MG63 (cell line): Measurements from ENCODE around the gene CAPS2. TPM values are rescaled to one million over a fixed set of nuclear protein-coding genes. Genes with fewer than 3 reads are reported as not detected.

Source experiments
- DNase-seq: peaks from one replicate; pipeline ENCODE4 v3.0.0-alpha.2; 2020
- H3K27me3 ChIP-seq: fragments of 250-450 bp; sonication (Bioruptor Pico); 2 replicates; pipeline ENCODE4 v1.5.1; 2020; ENCODE audit warnings: mild to moderate bottlenecking, moderate library complexity
- H3K36me3 ChIP-seq: fragments of 250-450 bp; sonication (Bioruptor Pico); 2 replicates; pipeline ENCODE4 v1.5.1; 2020; ENCODE audit warnings: mild to moderate bottlenecking, moderate library complexity
- H3K4me3 ChIP-seq: fragments of 250-450 bp; sonication (Bioruptor Pico); 2 replicates; pipeline ENCODE4 v1.5.1; 2020; ENCODE audit warnings: mild to moderate bottlenecking, moderate library complexity
- H3K9me3 ChIP-seq: fragments of 250-450 bp; sonication (Bioruptor Pico); 2 replicates; pipeline ENCODE4 v1.5.1; 2020; ENCODE audit warnings: mild to moderate bottlenecking, moderate library complexity
- total RNA-seq: library from RNA; depleted of rRNA; stranded (reverse); fragments of >200 nt; shearing (Covaris generic); gene quantifications from 2 replicates; pipeline ENCODE4 v1.2.3, GENCODE V29; 2014; ENCODE audit warnings: low replicate concordance; rRNA removed

CAPS2 gene
- total RNA-seq, 1 experiment from 2014 or later: 0.43 TPM

GRCh38 chr12:75257510-75257909, 72.6 kb downstream of the CAPS2 start:
- no peak overlapping the region for H3K4me3 ChIP-seq
- no peaks in the 10 kb centered on the region for H3K9me3 ChIP-seq
- no peaks in the 10 kb centered on the region for H3K36me3 ChIP-seq
- DNase-seq: no peak
- H3K27me3 ChIP-seq: no peaks in the 10 kb centered on the region

GRCh38 chr12:75245108-75245507, 85.0 kb downstream of the CAPS2 start:
- no peak for DNase-seq
- Histone ChIP-seq H3K9me3 (peaks cover 6% of the 10 kb centered on the region), H3K27me3 (no peaks in the 10 kb centered on the region)

GRCh38 chr12:75239987-75240386, 90.1 kb downstream of the CAPS2 start:
- H3K9me3 ChIP-seq: peaks cover 15% of the 10 kb centered on the region

More at GRCh38 chr12:75245108-75245507, 85.0 kb downstream of the CAPS2 start:
- Histone ChIP-seq H3K36me3 (no peaks in the 10 kb centered on the region), H3K4me3 (no peak overlapping the region)

GRCh38 chr12:75236206-75236605, 93.9 kb downstream of the CAPS2 start:
- Histone ChIP-seq H3K27me3 (no peaks in the 10 kb centered on the region), H3K9me3 (peaks cover 15% of the 10 kb centered on the region), H3K4me3 (no peak overlapping the region), H3K36me3 (no peaks in the 10 kb centered on the region)
- DNase-seq: no peak

More at GRCh38 chr12:75239987-75240386, 90.1 kb downstream of the CAPS2 start:
- H3K36me3 ChIP-seq: no peaks in the 10 kb centered on the region
- no peaks in the 10 kb centered on the region for H3K27me3 ChIP-seq
- H3K4me3 ChIP-seq: no peak overlapping the region
- no peak for DNase-seq

- Histone ChIP-seq H3K27me3 (no peaks in the 10 kb centered on the region), H3K9me3 (no peaks in the 10 kb centered on the region), H3K36me3 (no peaks in the 10 kb centered on the region), H3K4me3 (no peak overlapping the region)
- no peak for DNase-seq
These were observed 103.0 kb downstream of the CAPS2 start for GRCh38 chr12:75227132-75227531.

Other genes starting within 250 kb of the CAPS2 start
- not detected in 2 replicates for gene KCNC2, start 120.5 kb downstream of the CAPS2 start, total RNA-seq
- gene GLIPR1L1, start 4.3 kb upstream of the CAPS2 start, total RNA-seq: not detected in 2 replicates
- not detected in 2 replicates for gene GLIPR1L2, start 60.8 kb upstream of the CAPS2 start, total RNA-seq
- gene GLIPR1, start 150.4 kb upstream of the CAPS2 start, total RNA-seq: 99.6 and 103 TPM in 2 replicates
- 30.3 and 40.2 TPM in 2 replicates for gene KRR1, start 181.3 kb upstream of the CAPS2 start, total RNA-seq